Keratinocyte (primary cell): ENCODE results near the gene ZFP36L2.

ENCODE experiments used
- EZH2 ChIP-seq: IDR thresholded peaks from one replicate; pipeline ENCODE4 v1.6.1; 2012; ENCODE audit warnings: inconsistent platforms, mild to moderate bottlenecking, low read length, moderate library complexity
- TF ChIP-seq, protein P1 (sequence below), 3 experiments: IDR thresholded peaks in 1 of 3; conservative IDR thresholded peaks in 1 of 3; optimal IDR thresholded peaks in 1 of 3; 2 replicates in 2 of 3; 3 replicates in 1 of 3; pipeline versions ENCODE3 to v1.5.1; 2011; ENCODE audit warnings: low read length in 3 of 3, mild to moderate bottlenecking in 3 of 3, moderate library complexity in 2 of 3, control low read depth in 1 of 3, inconsistent platforms in 1 of 3; ENCODE audit not compliant: insufficient read depth in 2 of 3; ENCODE audit errors: extremely low read depth in 1 of 3

- TF ChIP-seq, protein P1, sequence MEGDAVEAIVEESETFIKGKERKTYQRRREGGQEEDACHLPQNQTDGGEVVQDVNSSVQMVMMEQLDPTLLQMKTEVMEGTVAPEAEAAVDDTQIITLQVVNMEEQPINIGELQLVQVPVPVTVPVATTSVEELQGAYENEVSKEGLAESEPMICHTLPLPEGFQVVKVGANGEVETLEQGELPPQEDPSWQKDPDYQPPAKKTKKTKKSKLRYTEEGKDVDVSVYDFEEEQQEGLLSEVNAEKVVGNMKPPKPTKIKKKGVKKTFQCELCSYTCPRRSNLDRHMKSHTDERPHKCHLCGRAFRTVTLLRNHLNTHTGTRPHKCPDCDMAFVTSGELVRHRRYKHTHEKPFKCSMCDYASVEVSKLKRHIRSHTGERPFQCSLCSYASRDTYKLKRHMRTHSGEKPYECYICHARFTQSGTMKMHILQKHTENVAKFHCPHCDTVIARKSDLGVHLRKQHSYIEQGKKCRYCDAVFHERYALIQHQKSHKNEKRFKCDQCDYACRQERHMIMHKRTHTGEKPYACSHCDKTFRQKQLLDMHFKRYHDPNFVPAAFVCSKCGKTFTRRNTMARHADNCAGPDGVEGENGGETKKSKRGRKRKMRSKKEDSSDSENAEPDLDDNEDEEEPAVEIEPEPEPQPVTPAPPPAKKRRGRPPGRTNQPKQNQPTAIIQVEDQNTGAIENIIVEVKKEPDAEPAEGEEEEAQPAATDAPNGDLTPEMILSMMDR (optimal IDR thresholded peaks at IDR 0.05 in 1 of 3, IDR thresholded peaks at IDR 0.05 in 1 of 3, conservative IDR thresholded peaks at IDR 0.05 in 1 of 3; ENCODE audit: extremely low read depth in 1 of 3, insufficient read depth in 2 of 3, low read length in 3 of 3) = no peak
- no peak for TF ChIP-seq EZH2
Measured at GRCh38 chr2:43217228-43218154, 8.9 kb downstream of the ZFP36L2 start.
